ENCODE results near the gene FAM78A.

The FAM78A gene, protein sequence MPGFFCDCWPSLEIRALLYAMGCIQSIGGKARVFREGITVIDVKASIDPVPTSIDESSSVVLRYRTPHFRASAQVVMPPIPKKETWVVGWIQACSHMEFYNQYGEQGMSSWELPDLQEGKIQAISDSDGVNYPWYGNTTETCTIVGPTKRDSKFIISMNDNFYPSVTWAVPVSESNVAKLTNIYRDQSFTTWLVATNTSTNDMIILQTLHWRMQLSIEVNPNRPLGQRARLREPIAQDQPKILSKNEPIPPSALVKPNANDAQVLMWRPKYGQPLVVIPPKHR

DNA sequence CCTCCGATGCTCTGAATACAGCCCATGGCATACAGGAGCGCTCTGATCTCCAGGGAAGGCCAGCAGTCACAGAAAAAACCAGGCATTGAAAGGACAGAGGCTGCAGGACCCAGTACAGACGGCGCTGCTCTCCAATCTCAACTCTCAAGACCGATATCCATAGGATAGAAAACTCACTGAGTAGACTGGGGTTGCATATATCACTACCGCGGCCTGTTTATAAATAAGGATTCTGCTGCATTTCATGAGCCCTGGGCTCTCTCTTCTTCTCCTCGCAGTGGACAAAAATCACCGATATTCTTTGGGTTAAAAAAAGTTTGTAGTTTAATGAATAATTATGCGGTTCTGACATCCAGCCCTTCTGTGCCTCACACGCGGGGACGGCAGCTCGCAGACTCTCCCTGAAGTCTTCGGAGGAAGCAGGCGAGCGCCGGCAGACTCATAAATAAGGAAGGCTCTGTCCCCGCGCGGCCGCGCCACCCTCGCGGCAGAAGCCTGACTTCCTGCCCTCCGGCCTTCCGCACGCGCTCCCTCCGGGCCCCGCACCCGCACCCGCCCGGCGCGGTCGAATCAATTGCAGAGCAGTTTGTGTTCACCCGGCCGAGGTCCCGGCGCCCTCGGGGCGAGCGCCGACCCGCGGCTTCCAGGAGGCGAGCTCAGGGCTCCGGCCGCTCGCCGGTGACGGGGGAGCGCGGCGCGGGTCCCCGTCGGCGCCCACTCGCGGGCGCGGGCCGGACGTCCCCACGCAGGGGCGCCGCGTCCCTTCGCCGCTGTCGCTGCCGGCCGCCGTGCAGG is at the start of gene FAM78A:
Gene FAM78A (minus strand): TSS at position 417 of the 795 bp plus-strand sequence. CDS start 331 bp downstream, at position 86.
- DNase-seq (ENCODE audit: extremely low read depth, low read depth) = no peak
- TF ChIP-seq, protein P1, sequence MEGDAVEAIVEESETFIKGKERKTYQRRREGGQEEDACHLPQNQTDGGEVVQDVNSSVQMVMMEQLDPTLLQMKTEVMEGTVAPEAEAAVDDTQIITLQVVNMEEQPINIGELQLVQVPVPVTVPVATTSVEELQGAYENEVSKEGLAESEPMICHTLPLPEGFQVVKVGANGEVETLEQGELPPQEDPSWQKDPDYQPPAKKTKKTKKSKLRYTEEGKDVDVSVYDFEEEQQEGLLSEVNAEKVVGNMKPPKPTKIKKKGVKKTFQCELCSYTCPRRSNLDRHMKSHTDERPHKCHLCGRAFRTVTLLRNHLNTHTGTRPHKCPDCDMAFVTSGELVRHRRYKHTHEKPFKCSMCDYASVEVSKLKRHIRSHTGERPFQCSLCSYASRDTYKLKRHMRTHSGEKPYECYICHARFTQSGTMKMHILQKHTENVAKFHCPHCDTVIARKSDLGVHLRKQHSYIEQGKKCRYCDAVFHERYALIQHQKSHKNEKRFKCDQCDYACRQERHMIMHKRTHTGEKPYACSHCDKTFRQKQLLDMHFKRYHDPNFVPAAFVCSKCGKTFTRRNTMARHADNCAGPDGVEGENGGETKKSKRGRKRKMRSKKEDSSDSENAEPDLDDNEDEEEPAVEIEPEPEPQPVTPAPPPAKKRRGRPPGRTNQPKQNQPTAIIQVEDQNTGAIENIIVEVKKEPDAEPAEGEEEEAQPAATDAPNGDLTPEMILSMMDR (IDR thresholded peaks at IDR 0.05; ENCODE audit: low read depth, low read length) = no peak

DNA sequence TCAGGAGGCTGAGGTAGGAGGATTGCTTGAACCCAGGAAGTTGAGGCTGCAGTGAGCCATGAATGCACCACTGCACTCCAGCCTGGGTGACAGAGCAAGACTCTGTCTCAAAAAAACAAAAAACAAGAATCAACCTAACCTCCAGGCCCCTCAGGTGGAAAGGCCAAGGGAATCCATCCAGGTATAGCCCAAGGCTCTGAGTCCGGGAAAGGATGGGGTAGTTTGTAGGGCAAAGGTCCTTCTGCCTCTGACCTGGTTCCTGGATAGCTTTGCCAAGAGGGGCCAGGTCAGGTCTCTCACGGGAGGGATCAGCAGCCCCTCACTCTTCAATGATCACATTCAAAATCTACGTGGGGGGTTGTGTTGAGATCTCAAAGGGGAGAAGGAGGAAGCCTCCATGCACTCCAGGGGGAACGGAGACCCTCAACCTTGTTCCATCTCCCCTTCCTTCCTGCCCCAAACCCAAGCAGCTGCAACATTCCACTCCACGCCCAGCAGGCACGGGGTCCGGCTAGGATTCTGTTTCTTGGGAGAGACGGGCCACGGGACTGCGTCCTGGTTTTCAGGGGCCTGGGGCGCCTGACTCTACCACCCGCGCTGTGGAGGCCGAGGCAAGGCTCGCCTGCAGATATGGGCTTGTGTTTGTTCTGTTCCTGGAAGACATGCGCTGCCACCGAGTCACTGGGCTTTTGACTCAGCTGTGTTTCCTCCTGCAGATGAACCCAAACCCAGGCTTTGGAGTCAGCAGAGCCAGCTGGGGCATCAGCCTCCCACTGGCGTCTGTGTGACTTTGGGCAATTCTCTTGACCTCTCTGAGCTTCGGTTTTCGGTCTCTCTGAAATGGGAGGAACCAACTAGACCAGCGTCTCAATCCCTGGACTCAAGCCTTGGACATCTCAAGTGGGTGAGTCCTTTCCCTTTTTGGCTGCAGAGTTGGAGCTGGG is 48.7 kb upstream of the FAM78A start:
- no peak for DNase-seq (ENCODE audit: extremely low read depth, low read depth)
- TF ChIP-seq, protein P1 (IDR thresholded peaks at IDR 0.05; ENCODE audit: low read depth, low read length) = no peak

DNA sequence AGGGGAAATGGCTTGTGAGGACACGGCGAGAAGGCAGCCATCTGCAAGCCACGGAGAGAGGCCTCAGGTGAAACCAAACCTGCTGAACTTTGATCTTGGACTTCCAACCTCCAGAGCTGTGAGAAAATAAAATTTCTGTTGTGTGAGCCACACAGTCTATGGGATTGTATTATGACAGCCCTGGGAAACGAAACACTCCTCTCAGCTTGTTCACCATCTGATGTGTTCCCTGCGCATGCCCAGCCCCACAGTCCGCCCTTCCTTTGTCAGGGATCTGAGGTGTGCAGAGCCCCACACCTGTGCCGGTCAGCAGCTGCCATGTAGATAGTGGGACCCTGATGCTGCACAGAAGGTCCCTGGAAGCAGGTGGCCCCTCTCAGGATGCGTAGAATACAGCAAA is 47.3 kb upstream of the FAM78A start:
- DNase-seq (ENCODE audit: extremely low read depth, low read depth) = no peak
- TF ChIP-seq, protein P1 (IDR thresholded peaks at IDR 0.05; ENCODE audit: low read depth, low read length) = no peak

DNA sequence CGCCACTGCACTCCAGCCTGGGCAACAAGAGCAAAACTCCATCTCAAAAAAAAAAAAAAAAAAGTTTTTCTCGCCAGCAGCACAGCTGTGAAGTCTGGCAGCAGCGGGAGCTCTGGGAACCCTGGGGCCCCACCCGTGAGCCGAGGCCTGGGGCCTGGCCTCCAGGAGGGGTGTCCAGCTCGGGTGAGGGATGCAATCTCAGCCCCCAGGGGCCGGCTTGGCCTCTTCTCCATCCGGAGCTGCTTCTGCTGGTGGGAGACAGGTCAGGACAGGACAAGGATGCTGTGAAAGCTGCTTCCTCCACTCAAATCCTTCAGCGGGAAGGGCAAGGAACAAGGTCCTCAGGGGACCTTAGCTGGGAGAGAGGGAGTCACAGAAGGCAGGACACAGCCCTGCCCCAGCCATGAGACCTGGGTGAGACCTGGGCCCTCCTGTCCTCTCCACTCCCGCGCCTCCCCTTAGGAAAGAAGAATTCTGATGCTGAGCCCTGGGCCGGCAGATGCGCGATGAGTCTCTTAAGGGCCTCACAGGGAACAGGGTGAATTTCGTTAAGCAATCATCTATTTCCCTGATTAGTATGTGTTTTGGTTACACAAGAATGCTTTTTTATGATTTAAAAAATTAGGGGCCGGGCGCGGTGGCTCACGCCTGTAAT is 43.8 kb upstream of the FAM78A start:
- no peak for DNase-seq (ENCODE audit: extremely low read depth, low read depth)
- TF ChIP-seq, protein P1 (IDR thresholded peaks at IDR 0.05; ENCODE audit: low read depth, low read length) = no peak

DNA sequence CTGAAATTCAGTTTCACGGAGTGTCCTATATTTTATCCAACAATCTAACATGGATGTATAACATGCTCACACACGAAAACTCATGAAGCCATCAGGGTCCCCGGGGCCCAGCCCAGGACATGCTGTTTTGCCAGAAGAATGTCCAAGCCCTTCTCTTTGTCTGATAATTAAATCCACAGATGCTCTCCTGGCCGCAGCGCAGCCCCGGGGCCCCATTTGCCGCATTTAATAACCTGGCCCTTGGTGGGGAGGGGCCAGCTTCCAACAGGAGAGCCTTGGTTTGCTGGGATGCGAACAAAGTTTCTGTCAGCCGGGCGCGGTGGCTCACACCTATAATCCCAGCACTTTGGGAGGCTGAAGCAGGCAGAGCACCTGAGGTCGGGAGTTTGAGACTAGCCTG is 43.2 kb upstream of the FAM78A start:
- DNase-seq (ENCODE audit: extremely low read depth, low read depth) = no peak
- TF ChIP-seq, protein P1 (IDR thresholded peaks at IDR 0.05; ENCODE audit: low read depth, low read length) = no peak

DNA sequence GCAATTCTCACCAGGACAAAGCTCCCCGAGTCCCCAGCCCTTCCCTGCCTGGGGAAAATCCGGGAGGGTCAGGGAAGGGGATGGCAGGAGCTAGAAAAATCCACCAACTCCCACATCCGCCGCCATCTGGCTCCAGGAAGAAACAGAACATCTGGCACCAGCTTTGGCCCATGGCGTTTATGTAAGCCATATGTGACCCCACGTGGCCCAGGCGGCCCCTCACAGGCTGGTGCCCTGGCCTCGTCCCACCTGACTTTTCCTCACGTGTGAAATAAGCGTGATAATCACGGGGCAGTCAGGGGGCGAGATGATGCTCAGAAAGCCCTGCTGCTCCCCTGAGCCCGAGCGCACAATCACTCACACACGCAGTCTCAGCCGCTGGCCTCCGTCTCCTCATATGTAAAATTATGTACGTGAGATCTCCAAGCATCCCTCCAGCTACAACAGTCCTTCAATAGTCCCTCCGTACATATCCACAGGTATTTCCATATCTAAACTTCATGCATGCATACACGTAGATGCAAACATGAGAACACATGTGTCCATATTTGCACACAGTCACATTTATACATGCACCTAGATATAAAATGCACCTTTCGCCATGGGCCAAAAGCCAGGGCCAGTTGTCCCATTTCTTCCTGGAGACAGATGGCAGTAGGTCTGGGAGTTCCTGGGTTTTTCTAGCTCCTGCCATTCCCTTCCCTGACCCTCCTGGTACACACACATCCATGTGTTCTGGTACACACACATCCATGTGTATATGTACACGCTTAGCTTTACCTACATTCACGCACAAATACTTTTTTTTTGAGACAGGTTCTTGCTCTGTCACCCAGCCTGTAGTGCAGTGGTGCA is 42.1 kb upstream of the FAM78A start:
- no peak for DNase-seq (ENCODE audit: extremely low read depth, low read depth)

More for the DNA sequence above, 42.1 kb upstream of the FAM78A start:
- TF ChIP-seq, protein P1 (IDR thresholded peaks at IDR 0.05; ENCODE audit: low read depth, low read length) = no peak

Measured in AG09319 (cell line).